Activated T-helper 17 cell treated with anti-CD3 and anti-CD28 coated beads, Interleukin-2, amount 50 U/mL, for 72 hours (primary cell): ENCODE data around the gene TBC1D8B. TPM values are rescaled to one million over a fixed set of nuclear protein-coding genes. Genes with fewer than 3 reads are reported as not detected.
A peak's percentile ranks its signal among the peaks of the same experiment; 100 is the strongest.

Source experiments
- ATAC-seq: fragments of 150-1000 bp; cut with Tn5 transposase; replicated peaks from 2 replicates; pipeline ENCODE4 v1.10.0; 2021; ENCODE audit warnings: mild to moderate bottlenecking, moderate library complexity
- H3K27ac Mint-ChIP-seq: one replicate; pipeline ENCODE4 v1.8.0; 2022; ENCODE audit warnings: mixed read lengths
- H3K27me3 Mint-ChIP-seq: one replicate; pipeline ENCODE4 v1.8.0; 2022; ENCODE audit warnings: mixed read lengths
- H3K36me3 Mint-ChIP-seq: one replicate; pipeline ENCODE4 v1.8.0; 2022; ENCODE audit warnings: low read depth, mild to moderate bottlenecking, mixed read lengths
- H3K4me1 Mint-ChIP-seq: one replicate; pipeline ENCODE4 v1.8.0; 2022; ENCODE audit warnings: mixed read lengths
- H3K4me3 Mint-ChIP-seq: one replicate; pipeline ENCODE4 v1.8.0; 2022; ENCODE audit warnings: mild to moderate bottlenecking, mixed read lengths
- H3K9me3 Mint-ChIP-seq: one replicate; pipeline ENCODE4 v1.8.0; 2022; ENCODE audit warnings: mixed read lengths
- total RNA-seq, 2 donors: library from RNA; stranded (reverse); gene quantifications; one replicate each; pipeline ENCODE4 v1.2.3, GENCODE V29; 2022

TBC1D8B gene
- total RNA-seq, 2 donors from 2014 or later, result 0.84 to 1.5 TPM

- H3K4me1 Mint-ChIP-seq, result no peaks in the 10 kb centered on the region
- ATAC-seq, result no peak
- H3K4me3 Mint-ChIP-seq, result no peak overlapping the region
- H3K36me3 Mint-ChIP-seq, result no peaks in the 10 kb centered on the region
- H3K9me3 Mint-ChIP-seq, result no peaks in the 10 kb centered on the region
- H3K27ac Mint-ChIP-seq, result no peak overlapping the region
- H3K27me3 Mint-ChIP-seq, result no peaks in the 10 kb centered on the region
Measured at GRCh38 chrX:106874075-106874474, 71.6 kb downstream of the TBC1D8B start.

- Mint-ChIP-seq H3K4me3 (no peak overlapping the region), H3K27me3 (peaks cover 4% of the 10 kb centered on the region), H3K27ac (no peak overlapping the region), H3K4me1 (no peaks in the 10 kb centered on the region), H3K9me3 (no peaks in the 10 kb centered on the region), H3K36me3 (no peaks in the 10 kb centered on the region)
- ATAC-seq, result no peak
Measured at GRCh38 chrX:106875151-106875550, 72.7 kb downstream of the TBC1D8B start.

- no peaks in the 10 kb centered on the region for H3K36me3 Mint-ChIP-seq
- no peak overlapping the region for H3K27ac Mint-ChIP-seq
- no peak overlapping the region for H3K4me3 Mint-ChIP-seq
- H3K9me3 Mint-ChIP-seq, result no peaks in the 10 kb centered on the region
- no peak for ATAC-seq
- no peaks in the 10 kb centered on the region for H3K4me1 Mint-ChIP-seq
- H3K27me3 Mint-ChIP-seq, result peaks cover 6% of the 10 kb centered on the region
Measured at GRCh38 chrX:106889468-106889867, 87.0 kb downstream of the TBC1D8B start.

- Mint-ChIP-seq H3K9me3 (no peaks in the 10 kb centered on the region), H3K27me3 (peaks cover 6% of the 10 kb centered on the region), H3K36me3 (no peaks in the 10 kb centered on the region), H3K4me3 (no peak overlapping the region), H3K4me1 (no peaks in the 10 kb centered on the region), H3K27ac (no peak overlapping the region)
- ATAC-seq, result no peak
Measured at GRCh38 chrX:106891762-106892460, 89.4 kb downstream of the TBC1D8B start.

GRCh38 chrX:106894392-106894909 lies 92.0 kb downstream of the TBC1D8B start:
- Mint-ChIP-seq H3K27me3 (no peaks in the 10 kb centered on the region), H3K4me1 (no peaks in the 10 kb centered on the region), H3K9me3 (no peaks in the 10 kb centered on the region), H3K36me3 (no peaks in the 10 kb centered on the region), H3K27ac (no peak overlapping the region), H3K4me3 (no peak overlapping the region)
- ATAC-seq, result peak; percentile 34

GRCh38 chrX:106894978-106895452 lies 92.5 kb downstream of the TBC1D8B start:
- Mint-ChIP-seq H3K27ac (no peak overlapping the region), H3K4me3 (no peak overlapping the region), H3K27me3 (no peaks in the 10 kb centered on the region), H3K9me3 (no peaks in the 10 kb centered on the region), H3K4me1 (no peaks in the 10 kb centered on the region), H3K36me3 (no peaks in the 10 kb centered on the region)
- no peak for ATAC-seq

- Mint-ChIP-seq H3K4me3 (no peak overlapping the region), H3K27ac (no peak overlapping the region), H3K9me3 (no peaks in the 10 kb centered on the region), H3K27me3 (no peaks in the 10 kb centered on the region), H3K4me1 (no peaks in the 10 kb centered on the region), H3K36me3 (no peaks in the 10 kb centered on the region)
- no peak for ATAC-seq
Measured at GRCh38 chrX:106897259-106897658, 94.8 kb downstream of the TBC1D8B start.

- H3K9me3 Mint-ChIP-seq, result no peaks in the 10 kb centered on the region
- no peaks in the 10 kb centered on the region for H3K27me3 Mint-ChIP-seq
- H3K4me3 Mint-ChIP-seq, result no peak overlapping the region
- ATAC-seq, result peak; percentile 68
- no peak overlapping the region for H3K27ac Mint-ChIP-seq
- H3K36me3 Mint-ChIP-seq, result no peaks in the 10 kb centered on the region
- no peaks in the 10 kb centered on the region for H3K4me1 Mint-ChIP-seq
Measured at GRCh38 chrX:106898462-106898861, 96.0 kb downstream of the TBC1D8B start.

GRCh38 chrX:106899276-106899675 lies 96.8 kb downstream of the TBC1D8B start:
- H3K27me3 Mint-ChIP-seq, result no peaks in the 10 kb centered on the region
- no peak overlapping the region for H3K4me3 Mint-ChIP-seq

GRCh38 chrX:106899841-106900240 lies 97.4 kb downstream of the TBC1D8B start:
- ATAC-seq, result no peak
- H3K27ac Mint-ChIP-seq, result no peak overlapping the region
- no peaks in the 10 kb centered on the region for H3K4me1 Mint-ChIP-seq
- no peaks in the 10 kb centered on the region for H3K27me3 Mint-ChIP-seq
- H3K9me3 Mint-ChIP-seq, result no peaks in the 10 kb centered on the region
- H3K4me3 Mint-ChIP-seq, result no peak overlapping the region
- H3K36me3 Mint-ChIP-seq, result no peaks in the 10 kb centered on the region

More at GRCh38 chrX:106899276-106899675, 96.8 kb downstream of the TBC1D8B start:
- no peaks in the 10 kb centered on the region for H3K9me3 Mint-ChIP-seq
- no peaks in the 10 kb centered on the region for H3K4me1 Mint-ChIP-seq
- H3K27ac Mint-ChIP-seq, result no peak overlapping the region
- H3K36me3 Mint-ChIP-seq, result no peaks in the 10 kb centered on the region
- ATAC-seq, result no peak

GRCh38 chrX:106901341-106901740 lies 98.9 kb downstream of the TBC1D8B start:
- Mint-ChIP-seq H3K36me3 (no peaks in the 10 kb centered on the region), H3K9me3 (no peaks in the 10 kb centered on the region), H3K4me3 (no peak overlapping the region), H3K27ac (no peak overlapping the region), H3K27me3 (no peaks in the 10 kb centered on the region), H3K4me1 (no peaks in the 10 kb centered on the region)
- no peak for ATAC-seq

GRCh38 chrX:106901781-106902219 lies 99.3 kb downstream of the TBC1D8B start:
- H3K4me1 Mint-ChIP-seq, result no peaks in the 10 kb centered on the region
- no peaks in the 10 kb centered on the region for H3K36me3 Mint-ChIP-seq
- no peak overlapping the region for H3K27ac Mint-ChIP-seq
- no peaks in the 10 kb centered on the region for H3K9me3 Mint-ChIP-seq
- H3K27me3 Mint-ChIP-seq, result no peaks in the 10 kb centered on the region
- no peak for ATAC-seq
- no peak overlapping the region for H3K4me3 Mint-ChIP-seq

- Mint-ChIP-seq H3K4me3 (no peak overlapping the region), H3K27me3 (no peaks in the 10 kb centered on the region), H3K27ac (no peak overlapping the region), H3K36me3 (no peaks in the 10 kb centered on the region), H3K9me3 (no peaks in the 10 kb centered on the region), H3K4me1 (no peaks in the 10 kb centered on the region)
- no peak for ATAC-seq
Measured at GRCh38 chrX:106902684-106903083, 100.2 kb downstream of the TBC1D8B start.

- no peaks in the 10 kb centered on the region for H3K4me1 Mint-ChIP-seq
Measured at GRCh38 chrX:106903291-106903824, 100.9 kb downstream of the TBC1D8B start, which contains the start of gene RIPPLY1. TSS of gene RIPPLY1 (minus strand) at chrX:106903341. CDS start at chrX:106903287, 54 bp downstream.

GRCh38 chrX:106903856-106904528 lies 101.5 kb downstream of the TBC1D8B start:
- no peaks in the 10 kb centered on the region for H3K4me1 Mint-ChIP-seq
- H3K27me3 Mint-ChIP-seq, result no peaks in the 10 kb centered on the region
- no peak overlapping the region for H3K4me3 Mint-ChIP-seq
- ATAC-seq, result no peak
- H3K27ac Mint-ChIP-seq, result no peak overlapping the region
- H3K36me3 Mint-ChIP-seq, result no peaks in the 10 kb centered on the region
- no peaks in the 10 kb centered on the region for H3K9me3 Mint-ChIP-seq

More at GRCh38 chrX:106903291-106903824, 100.9 kb downstream of the TBC1D8B start, which contains the start of gene RIPPLY1:
- no peak for ATAC-seq
- Mint-ChIP-seq H3K27ac (no peak within 1 kb of the TSS), H3K4me3 (no peak within 1 kb of the TSS), H3K9me3 (no peaks in the 10 kb centered on the region), H3K27me3 (no peaks in the 10 kb centered on the region), H3K36me3 (no peaks in the 10 kb centered on the region)
